GM19035 (cell line): ENCODE measurements around the gene OSBPL2.

Experiments
- ATAC-seq: cut with Tn5 transposase; IDR thresholded peaks from one replicate; pipeline ENCODE4 v1.9.1; 2021; ENCODE audit not compliant: unreplicated experiment

The OSBPL2 gene

GRCh38 chr20:62232770-62233645, 5.3 kb upstream of the OSBPL2 start:
- no peak for ATAC-seq

- no peak for ATAC-seq
These were observed 4.6 kb upstream of the OSBPL2 start for GRCh38 chr20:62233684-62234083.

GRCh38 chr20:62234339-62234738, 4.0 kb upstream of the OSBPL2 start:
- no peak for ATAC-seq

- ATAC-seq = no peak
These were observed 3.1 kb upstream of the OSBPL2 start for GRCh38 chr20:62235001-62235776.

GRCh38 chr20:62235777-62236157, 2.6 kb upstream of the OSBPL2 start:
- ATAC-seq = no peak

- ATAC-seq = no peak
These were observed 2.1 kb upstream of the OSBPL2 start for GRCh38 chr20:62236200-62236599.

- ATAC-seq = no peak
These were observed 1.4 kb upstream of the OSBPL2 start for GRCh38 chr20:62236766-62237513.

GRCh38 chr20:62237514-62237800, 864 bp upstream of the OSBPL2 start:
- ATAC-seq = no peak

GRCh38 chr20:62238569-62239277, 402 bp downstream of the OSBPL2 start:
- no peak for ATAC-seq

- no peak for ATAC-seq
These were observed 1.1 kb downstream of the OSBPL2 start for GRCh38 chr20:62239278-62239879.

- ATAC-seq = no peak
These were observed 1.8 kb downstream of the OSBPL2 start for GRCh38 chr20:62240020-62240685.

- no peak for ATAC-seq
These were observed 3.2 kb downstream of the OSBPL2 start for GRCh38 chr20:62241506-62241905.

- no peak for ATAC-seq
These were observed 3.9 kb downstream of the OSBPL2 start for GRCh38 chr20:62242176-62242575.

- ATAC-seq = no peak
These were observed 4.8 kb downstream of the OSBPL2 start for GRCh38 chr20:62243106-62243505.

GRCh38 chr20:62243906-62244515, 5.7 kb downstream of the OSBPL2 start:
- no peak for ATAC-seq

GRCh38 chr20:62244644-62245108, 6.4 kb downstream of the OSBPL2 start:
- ATAC-seq = no peak

GRCh38 chr20:62245911-62246280, 7.6 kb downstream of the OSBPL2 start:
- no peak for ATAC-seq

- ATAC-seq = no peak
These were observed 8.1 kb downstream of the OSBPL2 start for GRCh38 chr20:62246431-62246830.

GRCh38 chr20:62246872-62247652, 8.7 kb downstream of the OSBPL2 start:
- ATAC-seq = no peak
